Gastroesophageal sphincter (tissue), 4 donors: ENCODE results near the gene IPCEF1. TPM values are rescaled to one million over a fixed set of nuclear protein-coding genes. Genes with fewer than 3 reads are reported as not detected.
"Not testable (repeated sequence)": the region's sequence is repeated elsewhere in the genome, so short reads cannot be mapped to it uniquely, and the experiment has no call there.

ENCODE experiments used
- ATAC-seq: fragments of 150-250 bp; one replicate; pipeline ENCODE4 v1.9.1; 2016; ENCODE audit warnings: mild to moderate bottlenecking, moderate library complexity
- H3K27ac ChIP-seq, 4 donors: fragments of 200-600 bp; sonication (generic) in 3 of 4; 1 replicate in 3 of 4; 2 replicates in 1 of 4; pipeline ENCODE4 v1.5.1; 2016 to 2019
- H3K27me3 ChIP-seq: fragments of 200-600 bp; sonication (generic); one replicate; pipeline ENCODE4 v1.5.1; 2019
- H3K36me3 ChIP-seq, 2 donors: fragments of 200-600 bp; sonication (generic); one replicate each; pipeline ENCODE4 v1.5.1; 2019; ENCODE audit warnings: control low read depth in 1 of 2
- H3K4me1 ChIP-seq, 3 donors: fragments of 200-600 bp; sonication (generic); 1 replicate in 2 of 3; 2 replicates in 1 of 3; pipeline ENCODE4 v1.5.1; 2016 to 2019; ENCODE audit warnings: control low read depth in 2 of 3
- H3K4me3 ChIP-seq, 2 donors: fragments of 200-600 bp; sonication (generic); one replicate each; pipeline ENCODE4 v1.5.1; 2019; ENCODE audit warnings: mild to moderate bottlenecking in 1 of 2, moderate library complexity in 1 of 2
- H3K9me3 ChIP-seq, 3 donors: fragments of 200-600 bp; sonication (generic); one replicate each; pipeline ENCODE4 v1.5.1; 2017 to 2019; ENCODE audit warnings: control low read depth in 2 of 3
- CTCF ChIP-seq, 4 experiments: fragments of 200-600 bp in 2 of 4; fragments of 450-650 bp in 2 of 4; sonication (generic) in 1 of 4; IDR thresholded peaks; one replicate each; pipeline ENCODE4 v1.5.1; 2017 to 2019; ENCODE audit warnings: antibody characterized with exemption in 4 of 4, mild to moderate bottlenecking in 2 of 4, moderate library complexity in 2 of 4
- EP300 ChIP-seq: sonication (generic); formaldehyde crosslinking; IDR thresholded peaks from one replicate; pipeline ENCODE4 v1.6.1; 2017; ENCODE audit warnings: antibody characterized with exemption, mild to moderate bottlenecking
- POLR2A ChIP-seq, 2 donors: fragments of 450-650 bp; IDR thresholded peaks; one replicate each; pipeline ENCODE4 v1.6.1; 2017; ENCODE audit warnings: antibody characterized with exemption in 2 of 2, mild to moderate bottlenecking in 2 of 2, moderate library complexity in 1 of 2
- POLR2AphosphoS5 ChIP-seq: sonication (generic); formaldehyde crosslinking; IDR thresholded peaks from one replicate; pipeline ENCODE4 v1.6.1; 2017; ENCODE audit warnings: antibody characterized with exemption
- WGBS, 2 donors: methylation state at CpG; one replicate each; pipeline ENCODE4 v1.1.5; 2018; ENCODE audit warnings: low coverage in 1 of 2; 5-methylcytosine and 5-hydroxymethylcytosine counted together
- total RNA-seq, 4 donors: library from RNA; depleted of rRNA; stranded (reverse); fragments of >200 nt; gene quantifications; one replicate each; pipeline ENCODE4 v1.1.0, GENCODE V29; 2016

IPCEF1 gene
- total RNA-seq, 4 donors from 2014 or later = 0.27 to 7.3 (median 1.2) TPM

- 54 to 76% methylated on average over 8 to 12 of the region's 16 CpGs for WGBS, 2 donors
- ATAC-seq = no peak
- Histone ChIP-seq H3K27me3 (no peaks in the 10 kb centered on the region), H3K4me1 (no peaks in the 10 kb centered on the region), H3K9me3 (no peaks in the 10 kb centered on the region), H3K4me3 (no peak overlapping the region), H3K36me3 (no peaks in the 10 kb centered on the region), H3K27ac (no peak overlapping the region)
- TF ChIP-seq CTCF (IDR thresholded peaks at IDR 0.05) (no peak), POLR2AphosphoS5 (no peak), EP300 (no peak), POLR2A (IDR thresholded peaks at IDR 0.05) (no peak)
Measured at GRCh38 chr6:154343473-154344308, 12.9 kb downstream of the IPCEF1 start.

GRCh38 chr6:154341871-154342270 is 14.7 kb downstream of the IPCEF1 start:
- Histone ChIP-seq H3K4me1 (no peaks in the 10 kb centered on the region), H3K36me3 (no peaks in the 10 kb centered on the region), H3K27ac (no peak overlapping the region), H3K27me3 (no peaks in the 10 kb centered on the region), H3K4me3 (no peak overlapping the region), H3K9me3 (no peaks in the 10 kb centered on the region)
- no peak for TF ChIP-seq CTCF (IDR thresholded peaks at IDR 0.05)
- no peak for TF ChIP-seq POLR2AphosphoS5
- no peak for TF ChIP-seq EP300
- no peak for TF ChIP-seq POLR2A (IDR thresholded peaks at IDR 0.05)
- no peak for ATAC-seq
- WGBS, 2 donors = 56 to 74% methylated on average over 5 of the region's 5 CpGs

- ATAC-seq = no peak
- TF ChIP-seq POLR2AphosphoS5 (no peak), EP300 (no peak), POLR2A (IDR thresholded peaks at IDR 0.05) (no peak), CTCF (IDR thresholded peaks at IDR 0.05) (no peak)
Measured at GRCh38 chr6:154341336-154341735, 15.3 kb downstream of the IPCEF1 start.

GRCh38 chr6:154337406-154338005 is 19.1 kb downstream of the IPCEF1 start:
- ATAC-seq = no peak
- 64 to 75% methylated on average over 2 to 4 of the region's 4 CpGs for WGBS, 2 donors

More at GRCh38 chr6:154341336-154341735, 15.3 kb downstream of the IPCEF1 start:
- Histone ChIP-seq H3K4me3 (no peak overlapping the region), H3K36me3 (no peaks in the 10 kb centered on the region), H3K27ac (no peak overlapping the region), H3K9me3 (no peaks in the 10 kb centered on the region), H3K4me1 (no peaks in the 10 kb centered on the region), H3K27me3 (no peaks in the 10 kb centered on the region)
- WGBS, 2 donors = 63 to 69% methylated on average over 3 to 4 of the region's 4 CpGs

GRCh38 chr6:154334147-154334546 is 22.5 kb downstream of the IPCEF1 start:
- not testable (repeated sequence) for H3K9me3 ChIP-seq, H3K27ac ChIP-seq, H3K4me1 ChIP-seq, ATAC-seq, H3K4me3 ChIP-seq, H3K36me3 ChIP-seq, H3K27me3 ChIP-seq
- 78 to 100% methylated on average over 1 of the region's 1 CpG for WGBS, 2 donors

More at GRCh38 chr6:154337406-154338005, 19.1 kb downstream of the IPCEF1 start:
- H3K4me1 ChIP-seq = no peaks in the 10 kb centered on the region
- no peaks in the 10 kb centered on the region for H3K9me3 ChIP-seq
- TF ChIP-seq EP300 (no peak), POLR2AphosphoS5 (no peak), CTCF (IDR thresholded peaks at IDR 0.05) (no peak), POLR2A (IDR thresholded peaks at IDR 0.05) (no peak)
- H3K27ac ChIP-seq = no peak overlapping the region
- H3K4me3 ChIP-seq = no peak overlapping the region
- H3K36me3 ChIP-seq = no peaks in the 10 kb centered on the region
- no peaks in the 10 kb centered on the region for H3K27me3 ChIP-seq
